DOHH2 (cell line): ENCODE data around the gene RNF217.

ENCODE experiments used
- H3F3A ChIP-seq: fragments of 200-600 bp; sonication (generic), shearing (Covaris generic); 2 replicates; pipeline ENCODE4 v1.6.0; 2016; ENCODE audit warnings: antibody characterized with exemption, mild to moderate bottlenecking; ENCODE audit not compliant: control insufficient read depth, insufficient read depth
- H3K27ac ChIP-seq: fragments of 200-600 bp; sonication (generic); 2 replicates; pipeline ENCODE4 v1.5.1; 2014; ENCODE audit warnings: low read depth, mild to moderate bottlenecking, low read length, moderate library complexity
- H3K27me3 ChIP-seq: fragments of 200-600 bp; sonication (generic); 2 replicates; pipeline ENCODE4 v1.6.1; 2014; ENCODE audit warnings: mild to moderate bottlenecking, low read length, mixed read lengths; ENCODE audit not compliant: control insufficient read depth
- H3K36me3 ChIP-seq: fragments of 200-600 bp; sonication (generic); 2 replicates; pipeline ENCODE4 v1.6.1; 2014; ENCODE audit warnings: mild to moderate bottlenecking, low read length, moderate library complexity, mixed read lengths; ENCODE audit not compliant: control insufficient read depth
- H3K4me1 ChIP-seq: fragments of 200-600 bp; sonication (generic); 2 replicates; pipeline ENCODE4 v1.6.1; 2014; ENCODE audit warnings: mild to moderate bottlenecking, low read length, mixed read lengths; ENCODE audit not compliant: control insufficient read depth
- H3K4me2 ChIP-seq: fragments of 200-600 bp; sonication (generic); 2 replicates; pipeline ENCODE4 v1.6.0; 2014; ENCODE audit warnings: mild to moderate bottlenecking, low read length, moderate library complexity
- H3K4me3 ChIP-seq: fragments of 200-600 bp; sonication (generic); 2 replicates; pipeline ENCODE4 v1.5.1; 2014; ENCODE audit warnings: mild to moderate bottlenecking, low read length, mixed read lengths
- H3K79me2 ChIP-seq: fragments of 200-600 bp; sonication (generic); 2 replicates; pipeline ENCODE4 v1.6.1; 2014; ENCODE audit warnings: mild to moderate bottlenecking, low read length, mixed read lengths; ENCODE audit not compliant: control insufficient read depth
- H3K9me2 ChIP-seq: fragments of 200-600 bp; sonication (generic); replicated peaks from 2 replicates; pipeline ENCODE4 v1.6.1; 2014; ENCODE audit warnings: mild to moderate bottlenecking, low read length, mixed read lengths; ENCODE audit not compliant: control insufficient read depth
- H3K9me3 ChIP-seq: fragments of 200-600 bp; sonication (generic); 2 replicates; pipeline ENCODE4 v1.6.1; 2014; ENCODE audit warnings: antibody characterized with exemption, low read length, mixed read lengths; ENCODE audit not compliant: control insufficient read depth, insufficient read depth
- H4K20me1 ChIP-seq: fragments of 200-600 bp; sonication (generic); 2 replicates; pipeline ENCODE4 v1.6.0; 2014; ENCODE audit warnings: low read depth, mild to moderate bottlenecking, antibody characterized with exemption, low read length, moderate library complexity; ENCODE audit not compliant: control insufficient read depth, insufficient read depth
- CTCF ChIP-seq: fragments of 200-600 bp; sonication (generic); IDR thresholded peaks from one replicate; pipeline ENCODE4 v1.5.1; 2014; ENCODE audit warnings: antibody characterized with exemption, mild to moderate bottlenecking, low read depth, low read length; ENCODE audit not compliant: poor library complexity, severe bottlenecking
- EZH2phosphoT487 ChIP-seq: fragments of 200-600 bp; sonication (generic); IDR thresholded peaks from 2 replicates; pipeline ENCODE4 v1.6.1; 2017; ENCODE audit warnings: borderline replicate concordance, mild to moderate bottlenecking, antibody characterized with exemption, low read length, moderate library complexity, mixed read lengths

The RNF217 gene

DNA sequence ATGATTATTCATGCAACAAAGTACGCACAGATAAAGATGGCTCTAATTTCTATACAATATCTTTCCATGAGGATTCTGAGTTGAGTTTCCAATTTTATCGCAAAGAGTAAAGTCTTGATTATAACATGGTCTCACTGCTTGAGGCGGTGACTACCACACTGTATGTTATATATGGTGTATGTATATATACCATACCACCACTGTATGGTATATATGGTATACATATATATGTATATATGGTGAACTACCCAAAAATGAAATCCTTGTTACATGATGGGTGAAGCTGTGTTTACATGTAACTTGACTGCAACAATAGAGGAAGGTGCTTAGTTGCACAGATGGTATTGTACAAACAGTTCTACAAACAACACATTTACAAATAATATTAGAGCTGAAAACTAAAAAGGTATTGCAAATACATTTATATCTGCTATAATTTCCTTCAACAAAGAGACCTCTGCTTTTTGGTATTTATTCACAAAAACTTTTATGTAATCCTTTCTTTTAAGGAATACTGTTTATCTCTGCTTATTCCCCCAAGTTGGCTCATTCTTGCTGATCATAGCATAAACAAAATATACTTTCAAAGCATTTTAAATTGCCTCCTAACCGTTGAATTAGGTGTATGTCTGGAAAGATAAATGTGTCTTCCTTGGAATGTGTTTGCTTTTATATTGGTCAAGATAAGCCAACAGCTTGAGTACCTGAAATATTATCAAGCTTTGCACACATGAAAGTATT lies 113.7 kb downstream of the RNF217 start:
- H3K4me1 ChIP-seq = no peaks in the 10 kb centered on the region
- H3F3A ChIP-seq = no peaks in the 10 kb centered on the region
- H3K27me3 ChIP-seq = no peaks in the 10 kb centered on the region
- H4K20me1 ChIP-seq = no peaks in the 10 kb centered on the region
- TF ChIP-seq EZH2phosphoT487 (no peak), CTCF (no peak)
- no peak overlapping the region for H3K27ac ChIP-seq
- no peaks in the 10 kb centered on the region for H3K79me2 ChIP-seq
- no peaks in the 10 kb centered on the region for H3K36me3 ChIP-seq
- H3K4me2 ChIP-seq = no peak overlapping the region
- no peaks in the 10 kb centered on the region for H3K9me3 ChIP-seq
- no peaks in the 10 kb centered on the region for H3K9me2 ChIP-seq
- H3K4me3 ChIP-seq = no peak overlapping the region

DNA sequence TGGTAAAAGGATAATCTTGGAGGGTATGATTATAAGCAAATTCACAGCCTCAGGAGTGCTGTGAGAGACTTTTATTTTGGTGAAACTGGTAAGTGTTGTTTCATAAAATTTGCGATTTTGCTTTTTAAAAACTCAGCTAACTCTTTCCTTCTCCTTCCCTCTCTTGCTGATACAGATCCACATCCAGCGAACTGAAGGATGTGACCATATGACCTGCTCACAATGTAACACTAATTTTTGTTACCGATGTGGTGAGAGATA lies 114.2 kb downstream of the RNF217 start:
- no peak for TF ChIP-seq CTCF
- TF ChIP-seq EZH2phosphoT487 = no peak
- Histone ChIP-seq H3K9me2 (no peaks in the 10 kb centered on the region), H4K20me1 (no peaks in the 10 kb centered on the region), H3K4me1 (no peaks in the 10 kb centered on the region), H3K4me3 (no peak overlapping the region), H3K27me3 (no peaks in the 10 kb centered on the region), H3K36me3 (no peaks in the 10 kb centered on the region), H3K9me3 (no peaks in the 10 kb centered on the region), H3K79me2 (no peaks in the 10 kb centered on the region), H3K4me2 (no peak overlapping the region), H3F3A (no peaks in the 10 kb centered on the region), H3K27ac (no peak overlapping the region)

- Histone ChIP-seq H3K79me2 (no peaks in the 10 kb centered on the region), H3K4me1 (no peaks in the 10 kb centered on the region), H4K20me1 (no peaks in the 10 kb centered on the region), H3F3A (no peaks in the 10 kb centered on the region), H3K27ac (no peak overlapping the region), H3K27me3 (no peaks in the 10 kb centered on the region), H3K36me3 (no peaks in the 10 kb centered on the region), H3K9me2 (no peaks in the 10 kb centered on the region), H3K9me3 (no peaks in the 10 kb centered on the region), H3K4me3 (no peak overlapping the region), H3K4me2 (no peak overlapping the region)
- no peak for TF ChIP-seq EZH2phosphoT487
- no peak for TF ChIP-seq CTCF
These were observed 115.2 kb downstream of the RNF217 start for GRCh38 chr6:125077453-125077852.
